Osteocyte (in vitro differentiated cells): ENCODE results near the gene C16orf78. TPM values are rescaled to one million over a fixed set of nuclear protein-coding genes. Genes with fewer than 3 reads are reported as not detected.

Experiments
- DNase-seq: peaks from one replicate; pipeline ENCODE4 v3.0.0; 2021; ENCODE audit warnings: mixed read lengths; ENCODE audit not compliant: unreplicated experiment; ENCODE audit errors: extremely low spot score
- H3K27ac Mint-ChIP-seq: one replicate; pipeline ENCODE4 v1.8.0; 2021; ENCODE audit warnings: mild to moderate bottlenecking, mixed read lengths; ENCODE audit not compliant: unreplicated experiment
- H3K27me3 Mint-ChIP-seq: one replicate; pipeline ENCODE4 v1.8.0; 2021; ENCODE audit warnings: mixed read lengths; ENCODE audit not compliant: unreplicated experiment
- H3K36me3 Mint-ChIP-seq: one replicate; pipeline ENCODE4 v1.8.0; 2021; ENCODE audit warnings: mixed read lengths; ENCODE audit not compliant: unreplicated experiment
- H3K4me1 Mint-ChIP-seq: one replicate; pipeline ENCODE4 v1.8.0; 2021; ENCODE audit warnings: mixed read lengths; ENCODE audit not compliant: unreplicated experiment
- H3K4me3 Mint-ChIP-seq: one replicate; pipeline ENCODE4 v1.8.0; 2021; ENCODE audit warnings: mild to moderate bottlenecking, moderate library complexity, mixed read lengths; ENCODE audit not compliant: unreplicated experiment
- H3K9me3 Mint-ChIP-seq: one replicate; pipeline ENCODE4 v1.8.0; 2021; ENCODE audit warnings: mixed read lengths; ENCODE audit not compliant: unreplicated experiment
- CTCF ChIP-seq: fragments of 200-600 bp; sonication (generic); IDR thresholded peaks from 2 replicates; pipeline ENCODE4 v1.5.0; 2021; ENCODE audit warnings: antibody characterized with exemption, mild to moderate bottlenecking, moderate library complexity
- total RNA-seq: library from RNA; stranded (reverse); gene quantifications from 2 replicates; pipeline ENCODE4 v1.2.1, GENCODE V29; 2021

Gene C16orf78
- total RNA-seq, 1 donor from 2014 or later: not detected

GRCh38 chr16:49411121-49411970 lies 37.7 kb downstream of the C16orf78 start:
- Mint-ChIP-seq H3K27ac (no peak overlapping the region), H3K9me3 (no peaks in the 10 kb centered on the region), H3K27me3 (peaks cover 12% of the 10 kb centered on the region), H3K4me3 (no peak overlapping the region), H3K4me1 (no peaks in the 10 kb centered on the region), H3K36me3 (no peaks in the 10 kb centered on the region)
- no peak for TF ChIP-seq CTCF
- no peak for DNase-seq

GRCh38 chr16:49414671-49415070 lies 41.1 kb downstream of the C16orf78 start:
- H3K9me3 Mint-ChIP-seq: no peaks in the 10 kb centered on the region
- no peak for TF ChIP-seq CTCF
- H3K27me3 Mint-ChIP-seq: peaks cover 17% of the 10 kb centered on the region
- no peaks in the 10 kb centered on the region for H3K4me1 Mint-ChIP-seq
- H3K27ac Mint-ChIP-seq: no peak overlapping the region
- H3K36me3 Mint-ChIP-seq: no peaks in the 10 kb centered on the region
- DNase-seq: no peak
- no peak overlapping the region for H3K4me3 Mint-ChIP-seq

GRCh38 chr16:49415083-49415482 lies 41.5 kb downstream of the C16orf78 start:
- no peak for TF ChIP-seq CTCF
- no peaks in the 10 kb centered on the region for H3K4me1 Mint-ChIP-seq
- no peak for DNase-seq
- no peaks in the 10 kb centered on the region for H3K36me3 Mint-ChIP-seq
- H3K9me3 Mint-ChIP-seq: no peaks in the 10 kb centered on the region
- no peak overlapping the region for H3K4me3 Mint-ChIP-seq
- no peak overlapping the region for H3K27ac Mint-ChIP-seq
- peaks cover 20% of the 10 kb centered on the region for H3K27me3 Mint-ChIP-seq

- no peak overlapping the region for H3K27ac Mint-ChIP-seq
- no peaks in the 10 kb centered on the region for H3K9me3 Mint-ChIP-seq
- DNase-seq: no peak
- no peaks in the 10 kb centered on the region for H3K4me1 Mint-ChIP-seq
- no peak overlapping the region for H3K4me3 Mint-ChIP-seq
- no peaks in the 10 kb centered on the region for H3K36me3 Mint-ChIP-seq
- TF ChIP-seq CTCF: no peak
- H3K27me3 Mint-ChIP-seq: peaks cover 20% of the 10 kb centered on the region
These were observed 42.5 kb downstream of the C16orf78 start for GRCh38 chr16:49416001-49416675.

GRCh38 chr16:49417354-49417753 lies 43.8 kb downstream of the C16orf78 start:
- peaks cover 13% of the 10 kb centered on the region for H3K27me3 Mint-ChIP-seq
- no peak for DNase-seq
- TF ChIP-seq CTCF: no peak
- no peaks in the 10 kb centered on the region for H3K4me1 Mint-ChIP-seq
- H3K27ac Mint-ChIP-seq: no peak overlapping the region
- H3K36me3 Mint-ChIP-seq: no peaks in the 10 kb centered on the region
- no peak overlapping the region for H3K4me3 Mint-ChIP-seq
- H3K9me3 Mint-ChIP-seq: no peaks in the 10 kb centered on the region
